Smooth muscle cell (in vitro differentiated cells): ENCODE results near the gene ALDH9A1. TPM values are rescaled to one million over a fixed set of nuclear protein-coding genes. Genes with fewer than 3 reads are reported as not detected.

Experiments
- DNase-seq: peaks from one replicate; lab custom pipeline; 2025; ENCODE audit not compliant: unreplicated experiment; lab: John Stamatoyannopoulos, UW
- H2AFZ ChIP-seq: fragments of 200-600 bp; sonication (generic); 2 replicates; pipeline ENCODE4 v1.6.0; 2016; ENCODE audit warnings: antibody characterized with exemption, low read depth, mild to moderate bottlenecking
- H3F3A ChIP-seq: fragments of 200-600 bp; sonication (generic); 2 replicates; pipeline ENCODE4 v1.6.0; 2017; ENCODE audit warnings: antibody characterized with exemption, low read depth
- H3K27ac ChIP-seq: fragments of 200-600 bp; sonication (generic); 2 replicates; pipeline ENCODE4 v1.5.1; 2016; ENCODE audit warnings: low read depth, mild to moderate bottlenecking
- H3K27me3 ChIP-seq: fragments of 200-600 bp; sonication (generic); 2 replicates; pipeline ENCODE4 v1.6.1; 2016; ENCODE audit warnings: low read depth, mild to moderate bottlenecking
- H3K36me3 ChIP-seq: fragments of 200-600 bp; sonication (generic); 2 replicates; pipeline ENCODE4 v1.5.1; 2016; ENCODE audit warnings: low read depth
- H3K4me1 ChIP-seq: fragments of 200-600 bp; sonication (generic); 2 replicates; pipeline ENCODE4 v1.5.1; 2016; ENCODE audit warnings: low read depth
- H3K4me2 ChIP-seq: fragments of 200-600 bp; sonication (generic); 2 replicates; pipeline ENCODE4 v1.6.0; 2016; ENCODE audit warnings: mild to moderate bottlenecking
- H3K4me3 ChIP-seq: fragments of 200-600 bp; sonication (generic); 2 replicates; pipeline ENCODE4 v1.5.1; 2016; ENCODE audit warnings: mild to moderate bottlenecking
- H3K79me2 ChIP-seq: fragments of 200-600 bp; sonication (generic); 2 replicates; pipeline ENCODE4 v1.6.0; 2016; ENCODE audit warnings: low read depth, mild to moderate bottlenecking
- H3K9ac ChIP-seq: fragments of 200-600 bp; sonication (generic); 2 replicates; pipeline ENCODE4 v1.6.0; 2016; ENCODE audit warnings: low read depth
- H3K9me3 ChIP-seq: fragments of 200-600 bp; sonication (generic); replicated peaks from 2 replicates; pipeline ENCODE4 v1.5.1; 2016; ENCODE audit warnings: low read depth
- H4K20me1 ChIP-seq: fragments of 200-600 bp; sonication (generic); 2 replicates; pipeline ENCODE4 v1.6.0; 2016; ENCODE audit warnings: low read depth
- CTCF ChIP-seq: fragments of 200-600 bp; sonication (generic); IDR thresholded peaks from 2 replicates; pipeline ENCODE4 v1.5.1; 2017; ENCODE audit warnings: borderline replicate concordance, mild to moderate bottlenecking, antibody characterized with exemption; ENCODE audit not compliant: insufficient read depth, poor library complexity, severe bottlenecking
- WGBS: methylation state at CpG from one replicate; pipeline ENCODE4 v1.1.7; 2016; ENCODE audit warnings: low lambda C conversion rate; 5-methylcytosine and 5-hydroxymethylcytosine counted together
- polyA plus RNA-seq: library from polyadenylated mRNA; unstranded; fragments of >200 nt; fragmentation: Nextera tagmentation; extraction: Ambion mirVana; gene quantifications from 2 replicates; pipeline ENCODE4 v1.2.1, GENCODE V29; 2016
- total RNA-seq: library from RNA; depleted of rRNA; stranded (reverse); fragments of >200 nt; gene quantifications from 2 replicates; pipeline ENCODE4 v1.2.3, GENCODE V29; 2014

ALDH9A1 gene
- total and polyA plus RNA-seq, 2 experiments from 2014 or later: 31.5 to 76.8 TPM

- Histone ChIP-seq H3K27ac (no peak overlapping the region), H2AFZ (no peak overlapping the region), H3K36me3 (no peaks in the 10 kb centered on the region), H3K27me3 (no peaks in the 10 kb centered on the region), H3K9ac (no peak overlapping the region), H3K79me2 (no peaks in the 10 kb centered on the region), H4K20me1 (no peaks in the 10 kb centered on the region), H3K4me3 (no peak overlapping the region), H3K4me1 (no peaks in the 10 kb centered on the region), H3K4me2 (no peak overlapping the region), H3F3A (no peaks in the 10 kb centered on the region), H3K9me3 (no peaks in the 10 kb centered on the region)
- TF ChIP-seq CTCF: no peak
- no peak for DNase-seq
- 87% methylated on average over 8 of the region's 8 CpGs for WGBS
Measured at GRCh38 chr1:165616987-165617546, 81.3 kb downstream of the ALDH9A1 start.

GRCh38 chr1:165616054-165616612 lies 82.2 kb downstream of the ALDH9A1 start:
- no peak overlapping the region for H3K9ac ChIP-seq
- H2AFZ ChIP-seq: no peak overlapping the region
- DNase-seq: no peak
- H3K4me2 ChIP-seq: no peak overlapping the region
- H3K4me3 ChIP-seq: no peak overlapping the region
- no peaks in the 10 kb centered on the region for H3K36me3 ChIP-seq
- H3K9me3 ChIP-seq: no peaks in the 10 kb centered on the region
- no peaks in the 10 kb centered on the region for H4K20me1 ChIP-seq
- H3K4me1 ChIP-seq: no peaks in the 10 kb centered on the region
- no peak overlapping the region for H3K27ac ChIP-seq
- no peaks in the 10 kb centered on the region for H3K79me2 ChIP-seq
- TF ChIP-seq CTCF: no peak
- 84% methylated on average over 1 of the region's 1 CpG for WGBS
- H3K27me3 ChIP-seq: no peaks in the 10 kb centered on the region
- no peaks in the 10 kb centered on the region for H3F3A ChIP-seq

Other genes starting within 250 kb of the ALDH9A1 start
- not detected in 2 replicates for gene LRRC52, start 154.6 kb downstream of the ALDH9A1 start, total RNA-seq
- not detected in 2 replicates for gene LRRC52, start 154.6 kb downstream of the ALDH9A1 start, polyA plus RNA-seq
- gene MGST3, start 67.3 kb downstream of the ALDH9A1 start, total RNA-seq: 155 and 203 TPM in 2 replicates
- gene MGST3, start 67.3 kb downstream of the ALDH9A1 start, polyA plus RNA-seq: 258 and 265 TPM in 2 replicates
- gene TMCO1, start 70.3 kb upstream of the ALDH9A1 start, total RNA-seq: 146 and 149 TPM in 2 replicates
- 135 TPM in 2 replicates for gene TMCO1, start 70.3 kb upstream of the ALDH9A1 start, polyA plus RNA-seq
- 27.5 and 39.5 TPM in 2 replicates for gene UCK2, start 129.1 kb upstream of the ALDH9A1 start, total RNA-seq
- 32.6 and 37.5 TPM in 2 replicates for gene UCK2, start 129.1 kb upstream of the ALDH9A1 start, polyA plus RNA-seq